Femur (tissue), 1 donor: Measurements from ENCODE around the gene PPP1R3D.
"Not testable (repeated sequence)": the region's sequence is repeated elsewhere in the genome, so short reads cannot be mapped to it uniquely, and the experiment has no call there.

Experiments used
- DNase-seq: peaks from one replicate; pipeline ENCODE4 v3.0.0-alpha.2; 2017

Gene PPP1R3D

DNA sequence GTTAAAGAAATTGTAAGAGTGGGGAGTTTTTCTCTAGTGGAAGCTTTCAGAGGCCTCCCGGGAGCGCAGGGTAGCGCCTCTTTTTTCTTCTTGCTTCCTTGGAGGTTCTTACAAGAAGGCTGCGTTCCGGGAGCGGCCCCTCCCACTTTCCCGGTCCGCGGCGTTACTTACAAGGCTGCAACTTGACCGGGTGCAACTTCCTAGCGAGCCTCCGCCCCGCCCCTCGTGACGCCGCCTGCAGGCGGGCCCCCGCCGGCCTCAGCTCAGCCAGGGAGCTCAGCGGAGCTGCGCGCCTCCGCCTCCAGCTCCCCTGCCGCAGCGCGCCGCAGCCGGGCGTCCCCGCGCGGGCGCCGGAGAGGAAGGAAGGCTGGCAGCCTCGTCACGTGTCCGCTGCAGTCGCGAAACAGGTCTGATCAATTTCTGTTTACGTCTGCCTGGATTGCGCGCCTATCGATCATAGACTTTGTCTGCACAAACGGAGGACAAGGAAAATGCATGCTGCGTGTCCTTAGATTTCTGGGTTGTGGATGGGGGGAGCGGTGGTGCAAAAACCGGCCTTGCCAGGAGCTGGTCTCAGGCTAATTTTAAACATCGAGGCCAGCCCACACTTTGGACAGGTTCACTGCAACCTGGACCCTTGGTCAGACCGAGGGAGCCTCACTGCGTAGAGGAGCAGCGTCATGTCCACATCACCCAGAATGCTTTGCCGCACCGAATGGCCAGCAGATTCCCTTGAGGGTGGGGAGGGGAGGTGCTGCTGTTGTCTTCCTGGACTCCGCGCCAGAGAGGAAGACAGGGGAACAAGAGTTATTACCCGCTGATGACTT is at the start of gene PPP1R3D, which contains the start of gene FAM217B:
Gene PPP1R3D, minus strand, starts transcription at position 177 of the 827 bp plus-strand sequence. CDS start 374 bp downstream, outside the sequence.
Gene FAM217B, plus strand, starts transcription at position 261 of the 827 bp plus-strand sequence. CDS start 3,555 bp downstream, outside the sequence.
- peak; percentile 98 for DNase-seq

DNA sequence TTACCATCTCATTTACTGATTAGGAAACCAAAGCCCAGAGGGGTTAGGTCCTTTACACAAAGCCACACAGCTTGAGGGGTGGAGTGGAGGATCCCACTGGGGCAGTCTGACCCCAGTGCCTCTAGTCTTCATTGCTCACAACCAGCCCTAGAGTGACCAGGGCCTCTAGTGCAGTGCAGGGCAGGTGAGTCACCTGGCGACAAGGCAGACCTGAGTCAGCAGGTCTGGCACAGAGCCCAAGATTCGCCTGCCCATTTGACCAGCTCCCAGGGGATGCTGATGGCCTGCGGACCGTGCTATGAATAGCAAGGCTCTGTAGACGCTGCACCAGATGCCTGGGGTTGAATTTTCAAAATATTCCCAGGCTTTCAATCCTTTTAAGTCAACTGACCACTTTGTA is 48.0 kb upstream of the PPP1R3D start:
- no peak for DNase-seq

DNA sequence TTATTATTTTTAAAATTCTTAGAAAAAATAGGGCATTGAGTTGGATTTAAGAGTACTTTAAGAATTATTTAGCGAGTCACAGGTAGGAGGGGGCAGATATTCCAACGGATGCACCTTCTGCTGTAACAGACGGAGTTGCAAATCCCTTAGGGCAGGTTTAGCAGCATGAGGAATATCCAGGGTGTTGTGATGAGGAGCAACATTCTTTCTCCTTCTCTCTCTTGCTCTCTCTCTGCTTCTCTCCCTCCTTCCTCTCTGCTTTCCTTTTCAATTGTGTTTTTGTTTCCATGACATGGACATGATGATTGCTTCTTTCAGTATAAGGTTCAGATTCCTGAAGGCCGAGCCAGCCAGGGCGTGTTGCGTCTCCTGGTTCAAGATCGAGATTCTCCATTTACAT is 47.0 kb upstream of the PPP1R3D start:
- DNase-seq = no peak

GRCh38 chr20:59985864-59986263 is 45.8 kb upstream of the PPP1R3D start:
- DNase-seq = no peak

DNA sequence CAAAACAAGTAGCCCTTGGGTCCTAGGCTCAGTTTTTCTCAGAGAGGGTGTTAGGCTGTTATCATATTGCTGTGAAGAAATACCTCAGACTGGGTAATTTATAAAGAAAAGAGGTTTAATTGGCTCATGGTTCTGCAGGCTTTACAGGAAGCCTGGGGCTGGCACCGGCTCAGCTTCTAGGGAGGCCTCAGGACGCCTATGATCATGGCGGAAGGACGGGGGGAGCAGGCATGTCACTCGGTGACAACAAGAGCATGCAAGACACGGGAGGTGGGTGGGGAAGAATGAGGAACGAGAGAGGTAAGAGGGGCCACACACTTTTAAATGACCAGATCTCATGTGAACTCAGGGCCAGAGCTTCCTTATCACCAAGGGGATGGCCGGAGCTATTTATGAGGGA is 45.1 kb upstream of the PPP1R3D start:
- DNase-seq = no peak

GRCh38 chr20:59984541-59984940 is 44.4 kb upstream of the PPP1R3D start:
- DNase-seq = no peak

DNA sequence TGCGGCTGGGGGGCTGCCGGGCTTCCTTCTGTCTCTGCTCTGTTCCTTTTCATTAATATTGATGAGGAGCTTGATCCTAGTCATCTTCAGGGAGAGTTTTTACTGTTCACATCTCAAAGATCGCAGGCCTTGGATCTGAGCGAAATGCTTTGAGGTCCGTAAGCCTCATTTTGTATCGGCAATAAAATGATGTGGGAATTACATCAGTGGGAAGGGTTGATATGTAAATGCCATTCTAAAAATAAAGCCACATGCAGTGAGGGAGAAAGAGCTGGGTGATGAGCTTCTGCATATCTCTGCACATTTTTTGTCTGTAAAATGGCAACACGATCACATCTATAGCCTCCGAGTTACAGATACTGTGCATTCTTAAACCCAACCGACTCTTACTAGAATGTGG is 43.0 kb upstream of the PPP1R3D start:
- DNase-seq = no peak

DNA sequence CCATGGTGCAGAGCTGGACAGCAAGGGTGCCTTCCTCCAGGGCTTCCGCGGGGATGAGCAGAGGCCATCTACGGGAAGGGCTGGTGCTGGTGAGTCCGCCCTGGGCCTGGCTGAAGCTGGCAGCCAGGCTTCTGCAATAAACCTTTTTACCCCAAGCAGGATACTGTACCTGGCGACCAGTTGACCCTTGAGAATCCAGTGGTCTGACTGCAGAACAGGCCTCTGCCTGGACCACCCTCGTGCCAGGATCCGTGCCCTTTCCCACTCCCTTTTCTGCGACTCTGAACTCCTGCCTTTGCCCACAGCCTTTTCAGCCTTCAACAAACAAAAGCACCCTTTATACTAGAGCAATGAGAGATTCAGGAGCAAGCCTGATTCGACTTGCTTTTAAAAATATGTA is 37.0 kb upstream of the PPP1R3D start:
- DNase-seq = no peak

DNA sequence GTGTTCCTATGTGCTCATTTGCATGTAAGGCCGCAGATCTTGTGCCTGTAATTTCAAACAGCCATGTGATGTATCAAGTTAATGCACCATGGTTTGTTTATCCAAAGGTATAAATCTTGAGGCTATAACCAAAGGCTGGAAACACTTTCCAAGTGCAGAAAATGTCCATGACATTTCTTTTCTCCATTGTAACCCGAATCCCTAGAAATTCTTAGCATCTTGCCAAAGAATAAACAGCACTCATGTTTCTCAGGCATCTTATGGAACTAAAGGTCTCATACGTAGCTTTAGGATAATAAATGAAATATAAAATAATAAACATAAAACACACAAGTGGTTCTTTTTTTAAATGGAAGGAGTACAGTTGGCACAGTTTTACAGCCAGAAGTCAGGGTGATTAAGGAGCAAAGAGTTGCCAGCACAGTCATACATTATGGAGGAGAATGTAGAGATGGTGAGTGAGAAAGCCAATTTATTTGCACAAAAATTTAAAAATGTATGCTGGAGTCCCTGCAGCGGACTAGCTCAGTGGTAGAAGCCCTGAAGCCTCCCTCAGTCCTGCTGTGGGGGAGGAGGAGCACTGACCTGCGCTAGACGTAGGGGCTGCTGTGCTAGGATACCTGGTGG is 36.2 kb upstream of the PPP1R3D start:
- no peak for DNase-seq

DNA sequence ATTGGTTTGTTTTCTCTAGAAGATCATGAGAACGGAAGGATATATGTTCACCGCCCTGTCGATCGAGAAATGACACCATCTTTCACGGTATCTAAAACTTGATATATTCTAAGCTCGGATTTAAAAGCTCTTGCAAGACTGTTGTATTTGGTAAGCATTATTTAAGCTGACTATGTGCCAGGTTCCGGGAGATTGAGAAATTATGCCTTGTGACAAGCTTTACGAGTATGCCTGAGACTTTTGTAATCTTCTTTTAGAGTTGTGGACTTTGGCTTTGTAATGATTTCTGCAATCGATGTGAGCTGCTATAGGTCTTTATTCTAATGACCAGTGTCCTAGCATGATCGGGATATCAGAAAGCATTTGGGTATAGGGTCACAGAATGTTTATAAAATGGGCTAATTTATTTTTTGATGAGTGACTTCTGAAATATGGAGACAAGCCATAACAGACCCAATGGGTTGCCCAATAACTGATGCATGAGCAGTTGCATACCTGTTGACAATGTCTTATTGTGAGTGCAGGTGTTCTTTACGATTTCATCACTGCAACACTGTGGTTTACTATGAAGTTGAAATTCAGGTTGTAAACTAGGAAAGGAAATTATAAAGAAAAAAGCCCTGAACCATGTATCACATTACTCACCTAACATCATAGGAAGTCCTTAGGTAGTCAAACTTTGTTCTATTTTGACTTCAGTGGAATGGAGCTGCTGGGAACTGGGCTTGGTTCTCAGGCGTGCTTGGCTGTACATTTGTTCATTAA is 32.1 kb upstream of the PPP1R3D start:
- DNase-seq = no peak

DNA sequence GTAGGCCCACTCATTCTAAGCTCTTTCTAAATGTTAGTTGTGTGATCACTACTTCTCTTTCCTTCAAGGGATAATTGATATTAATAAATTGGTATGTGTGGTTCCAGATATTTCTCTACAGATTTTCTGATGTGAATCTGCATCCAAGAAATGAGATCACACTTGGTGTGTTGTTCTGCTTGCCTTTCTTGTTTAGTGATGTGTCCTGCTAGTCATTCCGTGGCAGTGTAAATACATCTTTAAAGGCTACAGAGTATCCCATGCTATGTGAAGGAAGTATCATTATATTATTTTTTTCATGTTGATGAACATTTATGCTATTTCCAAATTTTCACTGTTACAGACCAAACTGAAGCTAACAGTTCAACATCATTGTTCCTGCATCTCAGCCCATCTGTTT is 31.3 kb upstream of the PPP1R3D start:
- DNase-seq = no peak

GRCh38 chr20:59966428-59966827 is 26.3 kb upstream of the PPP1R3D start:
- DNase-seq = no peak

DNA sequence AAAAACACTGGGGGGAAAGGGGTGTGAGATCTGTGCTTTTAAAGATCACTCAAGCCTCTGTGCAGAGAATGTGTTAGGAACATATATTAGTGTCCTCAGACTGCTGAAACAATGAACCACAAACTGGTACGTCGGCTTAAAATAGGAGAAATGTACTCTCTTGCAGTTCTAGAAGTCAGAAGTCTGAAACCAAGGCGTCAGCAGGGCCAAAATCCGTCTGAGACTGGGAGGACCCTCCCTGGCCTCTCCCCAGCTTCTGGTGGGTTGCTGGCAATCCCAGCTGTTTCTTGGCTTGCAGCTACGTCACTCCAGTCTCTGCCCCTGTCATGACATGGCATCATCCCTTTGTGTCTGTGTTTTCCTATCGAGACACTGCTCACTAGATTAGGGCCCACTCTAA is 22.1 kb upstream of the PPP1R3D start:
- no peak for DNase-seq

DNA sequence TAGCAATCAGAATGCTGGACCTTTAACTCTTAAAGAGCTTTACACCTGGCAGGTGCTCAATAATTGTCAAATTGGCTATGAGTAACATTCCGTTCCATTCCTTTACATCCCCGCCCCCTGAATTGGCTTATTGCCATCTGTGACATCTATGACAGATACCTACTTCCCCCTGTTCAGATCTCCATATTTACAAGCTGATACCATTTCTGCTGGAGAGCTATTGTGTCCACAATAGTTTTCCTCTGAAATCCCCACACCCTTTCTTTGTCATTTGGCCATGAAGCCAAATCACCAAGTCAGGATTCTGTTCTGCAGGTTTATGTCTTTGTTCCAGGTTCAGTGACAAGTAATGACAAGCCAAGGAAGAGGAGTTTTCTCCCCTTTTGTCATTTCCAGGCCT is 21.3 kb upstream of the PPP1R3D start:
- DNase-seq = no peak

DNA sequence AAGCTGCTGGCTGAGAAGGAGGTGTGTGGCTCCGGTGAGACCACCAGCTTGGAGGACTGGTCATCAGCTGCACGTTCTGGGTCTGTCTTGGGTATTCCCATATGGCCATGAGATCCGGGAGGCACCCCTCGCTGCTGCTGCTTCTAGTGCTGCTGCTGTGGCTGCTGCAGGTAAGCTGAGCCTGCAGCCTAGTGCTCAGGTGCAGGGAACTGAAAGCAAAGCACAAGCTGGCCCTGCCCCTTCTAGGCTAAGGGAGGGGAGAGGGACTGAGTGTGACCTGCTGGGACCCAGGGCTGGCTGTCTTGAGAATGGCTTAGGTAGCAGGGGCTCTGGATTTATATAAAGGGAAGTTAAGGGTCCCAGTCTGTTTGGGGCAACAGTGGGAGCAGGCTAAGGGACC is 18.5 kb upstream of the PPP1R3D start:
- no peak for DNase-seq

DNA sequence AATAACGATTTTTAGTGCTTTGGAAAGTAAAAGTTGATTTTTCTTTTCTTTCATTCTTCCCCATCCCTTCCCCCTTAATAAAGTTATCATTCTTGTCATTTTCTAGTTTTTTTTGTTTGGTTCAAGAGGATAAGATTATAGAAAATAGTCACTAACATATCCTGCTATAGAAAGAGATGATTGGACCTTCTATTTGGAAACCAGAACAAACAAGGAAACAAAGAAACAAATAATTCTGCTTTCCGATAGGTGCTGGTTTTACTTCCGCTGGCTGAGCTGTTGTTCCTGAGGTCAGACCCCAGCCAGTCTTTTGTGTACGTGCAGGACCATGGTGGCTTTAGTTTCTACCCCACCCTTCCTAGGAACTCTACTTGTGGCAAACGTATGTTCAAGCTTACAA is 18.0 kb upstream of the PPP1R3D start, which contains the start of gene CDH26:
Gene CDH26, plus strand, starts transcription at position 301 of the 400 bp plus-strand sequence. CDS start 304 bp downstream, outside the sequence.
- no peak for DNase-seq

GRCh38 chr20:59957568-59957967 is 17.5 kb upstream of the PPP1R3D start:
- DNase-seq = not testable (repeated sequence)

DNA sequence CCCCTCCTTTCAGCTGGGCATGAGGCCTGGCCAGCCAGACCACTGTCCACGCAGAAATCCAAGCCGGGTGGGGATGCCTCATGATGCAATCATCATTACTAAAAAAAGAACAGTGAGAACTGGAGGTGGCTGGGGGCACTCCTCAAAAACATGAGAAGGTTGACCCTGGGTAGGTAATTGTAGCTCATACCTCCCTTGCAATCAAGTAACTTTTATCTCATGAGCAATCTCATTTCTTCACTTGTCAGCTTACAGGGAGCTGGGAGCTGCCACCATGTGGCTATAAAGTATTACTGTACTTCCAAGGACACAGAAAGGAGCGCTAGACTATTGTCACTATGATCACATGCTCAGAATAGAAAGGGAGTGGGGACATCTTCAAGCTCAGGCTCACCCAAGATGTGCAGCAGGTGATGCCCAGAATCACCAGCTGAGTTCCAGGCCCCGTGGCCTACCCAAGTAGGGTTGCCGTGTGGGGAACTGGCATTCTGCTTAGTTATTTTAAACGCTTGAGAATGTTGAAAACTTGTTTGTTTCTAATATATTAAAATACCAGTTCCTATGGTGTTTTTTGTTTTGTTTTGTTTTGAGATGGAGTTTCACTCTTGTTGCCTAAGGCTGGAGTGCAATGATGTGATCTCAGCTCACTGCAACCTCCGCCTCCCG is 15.2 kb upstream of the PPP1R3D start:
- no peak for DNase-seq

DNA sequence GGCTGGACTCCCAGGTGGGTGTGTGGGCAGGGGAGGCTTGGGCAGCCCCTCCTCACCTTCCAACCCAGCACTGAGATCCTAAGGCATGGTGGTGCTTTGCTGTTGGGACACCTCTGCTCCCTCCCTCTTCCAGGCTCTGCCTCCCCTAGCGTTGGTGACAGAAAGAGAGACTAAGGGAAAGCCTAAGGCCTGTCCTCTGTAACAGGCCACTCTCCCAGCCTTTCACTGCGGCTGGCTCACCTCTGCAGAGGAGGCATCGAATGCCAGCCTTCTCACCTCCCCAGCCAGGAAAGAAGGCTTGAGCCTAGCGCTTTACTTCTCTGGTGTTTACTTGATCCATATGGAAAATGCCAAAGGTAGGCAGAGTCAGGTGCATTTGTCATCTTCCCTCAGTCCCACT is 14.6 kb upstream of the PPP1R3D start:
- DNase-seq = no peak

- no peak for DNase-seq
These were observed 9.8 kb upstream of the PPP1R3D start for GRCh38 chr20:59949911-59950310.

DNA sequence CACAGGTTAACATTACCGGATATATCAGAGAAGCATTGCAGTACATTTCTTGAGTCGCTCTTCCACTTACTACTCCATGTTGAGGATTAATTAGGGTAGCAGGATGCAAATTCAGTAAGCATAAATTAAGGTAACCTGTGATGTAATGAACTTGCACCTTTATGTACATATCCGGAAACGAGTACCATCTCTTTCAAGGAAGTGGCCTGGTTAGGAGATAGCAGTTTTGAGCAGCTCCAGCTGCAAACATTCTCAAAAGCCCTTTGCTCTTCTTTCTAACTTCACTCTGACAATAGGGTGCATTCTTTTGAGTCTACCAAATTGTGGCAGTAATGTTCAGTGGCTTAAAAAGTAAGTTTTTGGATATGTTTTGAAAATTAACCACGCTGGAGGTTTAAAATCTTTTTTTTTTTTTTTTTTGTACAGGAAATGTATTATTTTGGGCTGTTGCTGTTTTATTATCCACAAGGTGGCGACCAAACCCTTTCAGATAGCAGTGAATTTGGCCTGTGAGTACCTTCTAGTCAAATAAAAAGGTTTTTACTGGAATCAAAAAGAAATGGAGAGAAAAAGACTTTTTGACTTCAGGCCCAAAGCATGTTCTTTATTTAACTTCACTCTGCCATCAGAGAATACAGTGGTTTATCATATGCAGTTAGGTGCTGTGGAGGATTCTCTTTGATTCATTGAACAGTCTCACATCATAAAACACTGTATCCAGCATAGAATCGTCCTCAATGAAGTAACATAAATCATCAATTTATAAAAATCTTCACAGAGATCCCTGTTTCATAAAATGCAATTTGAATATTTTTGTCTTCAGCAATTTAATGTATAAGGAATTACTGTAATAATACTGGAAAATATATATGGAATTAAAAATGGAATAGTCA is 9.0 kb upstream of the PPP1R3D start:
- peak; percentile 36 for DNase-seq

DNA sequence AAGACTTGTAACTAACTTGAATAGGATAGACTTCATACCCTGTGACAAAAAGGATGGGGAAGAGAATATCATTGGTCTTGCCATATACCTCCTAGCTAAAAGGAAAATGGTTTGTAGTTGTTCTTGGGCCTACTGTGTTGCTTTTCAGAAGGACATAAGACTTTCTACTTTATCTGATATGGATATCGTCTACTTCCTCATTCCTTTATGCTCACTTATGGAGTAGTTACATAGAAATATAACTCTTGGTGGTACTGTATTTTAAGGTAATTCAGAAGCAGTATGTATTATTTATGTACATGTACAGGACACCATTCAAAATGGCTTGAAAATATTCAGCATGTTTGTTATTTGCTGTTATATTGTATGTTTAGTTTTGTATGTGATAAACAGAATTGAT is 8.1 kb upstream of the PPP1R3D start:
- DNase-seq = no peak
